SKM-1 treated with dmso at 0.1 percent for 144 hours (cell line): ENCODE measurements around the gene MAB21L1.

Experiments used
- DNase-seq: peaks from one replicate; lab custom pipeline; 2025; ENCODE audit not compliant: unreplicated experiment; lab: John Stamatoyannopoulos, UW

Gene MAB21L1

GRCh38 chr13:35480346-35480745 lies 3.9 kb upstream of the MAB21L1 start:
- DNase-seq: no peak

- DNase-seq: no peak
Observed at GRCh38 chr13:35479706-35480105, 3.2 kb upstream of the MAB21L1 start.

DNA sequence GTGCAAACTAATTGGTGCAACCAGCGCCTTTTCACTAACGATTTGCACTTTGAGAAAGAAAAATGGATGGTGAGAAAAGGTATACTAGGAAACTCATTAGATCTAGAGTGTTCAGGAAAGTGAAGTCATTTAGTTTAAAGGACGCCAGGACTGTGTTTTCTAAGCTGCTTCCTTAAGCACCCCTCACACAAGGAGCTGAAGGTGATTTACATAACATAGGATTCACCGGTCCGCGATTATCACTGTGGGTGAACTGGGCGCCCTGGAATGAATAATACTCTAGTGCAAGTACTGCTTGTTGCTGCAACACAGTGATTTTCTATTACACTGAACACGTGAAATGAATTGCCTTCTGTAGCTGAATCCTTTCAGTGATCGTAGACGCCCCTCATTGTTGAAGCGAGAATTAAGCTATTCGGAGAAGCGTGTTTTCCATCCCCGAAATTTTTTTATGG lies 2.6 kb upstream of the MAB21L1 start:
- no peak for DNase-seq

- no peak for DNase-seq
Observed at GRCh38 chr13:35478271-35479037, 2.0 kb upstream of the MAB21L1 start.

GRCh38 chr13:35477386-35477946 lies 977 bp upstream of the MAB21L1 start:
- no peak for DNase-seq

GRCh38 chr13:35475212-35475959 lies 1.1 kb downstream of the MAB21L1 start:
- DNase-seq: no peak

GRCh38 chr13:35474496-35475211 lies 1.8 kb downstream of the MAB21L1 start:
- no peak for DNase-seq

DNA sequence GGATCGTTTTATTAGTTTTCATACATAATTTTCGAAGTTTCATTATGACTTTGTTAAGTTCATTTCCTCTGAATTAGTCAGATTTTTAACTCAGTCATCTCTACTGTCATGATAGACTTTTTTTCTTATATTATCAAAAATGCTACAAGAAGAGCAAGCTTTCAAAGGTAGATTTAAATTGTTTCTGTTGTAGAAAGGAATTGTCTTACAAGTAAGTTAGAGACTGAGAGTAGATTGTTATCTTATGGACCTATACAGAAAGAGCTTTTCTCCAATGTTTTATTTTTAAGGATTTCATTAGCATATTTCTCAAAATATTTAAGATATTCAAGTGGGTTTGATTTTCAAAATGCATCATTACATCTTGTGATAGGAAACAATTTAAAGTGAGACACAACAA lies 2.7 kb downstream of the MAB21L1 start:
- no peak for DNase-seq

DNA sequence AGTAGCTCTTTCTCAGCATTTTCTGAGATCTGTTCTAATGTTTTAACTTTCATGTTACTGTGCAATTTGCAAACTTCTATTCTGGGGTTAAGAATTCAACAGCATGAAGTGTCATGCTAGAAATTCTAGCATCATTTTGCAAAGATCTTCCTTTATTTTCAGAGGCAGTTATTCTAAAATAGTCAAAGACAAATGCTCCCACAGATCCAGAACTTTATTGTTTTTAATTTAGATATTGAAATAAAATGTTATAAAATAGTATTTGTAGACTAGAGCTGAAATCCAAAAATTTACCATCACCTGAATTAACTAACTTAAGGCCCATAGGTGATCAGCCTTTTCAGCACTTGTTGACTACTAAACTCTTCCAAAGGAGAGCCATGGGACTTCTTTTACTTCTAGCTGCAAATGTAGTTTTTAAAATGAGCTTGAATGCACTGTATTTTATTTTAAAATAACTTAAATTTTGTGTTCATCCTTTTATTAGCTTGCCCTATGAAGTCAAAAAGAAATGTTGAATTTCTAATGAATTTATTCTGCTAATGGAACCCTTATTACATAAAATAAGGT lies 3.2 kb downstream of the MAB21L1 start:
- no peak for DNase-seq

DNA sequence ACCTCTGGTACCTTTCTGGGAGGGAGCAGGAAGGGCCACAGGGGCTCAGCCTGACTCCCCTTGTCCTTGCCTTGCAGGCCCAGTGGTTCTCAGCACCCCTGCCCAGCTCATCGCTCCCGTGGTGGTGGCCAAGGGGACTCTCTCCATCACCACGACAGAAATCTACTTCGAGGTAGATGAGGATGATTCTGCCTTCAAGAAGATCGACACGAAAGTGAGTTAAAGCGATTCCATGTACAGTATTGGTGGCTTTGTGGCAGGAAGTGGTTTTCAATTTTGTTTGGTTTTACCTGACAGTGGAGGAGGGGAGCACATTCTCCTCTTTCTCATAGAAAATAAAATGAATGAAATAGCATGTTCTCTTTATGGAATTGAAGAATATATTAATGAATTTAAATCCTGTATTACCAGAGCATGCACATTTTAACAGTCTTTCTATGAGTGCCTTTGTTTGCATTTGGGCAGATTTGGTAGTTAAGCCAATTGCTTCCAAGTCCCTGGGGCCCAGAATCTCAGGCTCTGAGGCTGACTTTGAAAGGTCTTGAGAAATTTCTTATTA lies 4.1 kb downstream of the MAB21L1 start:
- no peak for DNase-seq

GRCh38 chr13:35471706-35472322 lies 4.7 kb downstream of the MAB21L1 start:
- DNase-seq: no peak

DNA sequence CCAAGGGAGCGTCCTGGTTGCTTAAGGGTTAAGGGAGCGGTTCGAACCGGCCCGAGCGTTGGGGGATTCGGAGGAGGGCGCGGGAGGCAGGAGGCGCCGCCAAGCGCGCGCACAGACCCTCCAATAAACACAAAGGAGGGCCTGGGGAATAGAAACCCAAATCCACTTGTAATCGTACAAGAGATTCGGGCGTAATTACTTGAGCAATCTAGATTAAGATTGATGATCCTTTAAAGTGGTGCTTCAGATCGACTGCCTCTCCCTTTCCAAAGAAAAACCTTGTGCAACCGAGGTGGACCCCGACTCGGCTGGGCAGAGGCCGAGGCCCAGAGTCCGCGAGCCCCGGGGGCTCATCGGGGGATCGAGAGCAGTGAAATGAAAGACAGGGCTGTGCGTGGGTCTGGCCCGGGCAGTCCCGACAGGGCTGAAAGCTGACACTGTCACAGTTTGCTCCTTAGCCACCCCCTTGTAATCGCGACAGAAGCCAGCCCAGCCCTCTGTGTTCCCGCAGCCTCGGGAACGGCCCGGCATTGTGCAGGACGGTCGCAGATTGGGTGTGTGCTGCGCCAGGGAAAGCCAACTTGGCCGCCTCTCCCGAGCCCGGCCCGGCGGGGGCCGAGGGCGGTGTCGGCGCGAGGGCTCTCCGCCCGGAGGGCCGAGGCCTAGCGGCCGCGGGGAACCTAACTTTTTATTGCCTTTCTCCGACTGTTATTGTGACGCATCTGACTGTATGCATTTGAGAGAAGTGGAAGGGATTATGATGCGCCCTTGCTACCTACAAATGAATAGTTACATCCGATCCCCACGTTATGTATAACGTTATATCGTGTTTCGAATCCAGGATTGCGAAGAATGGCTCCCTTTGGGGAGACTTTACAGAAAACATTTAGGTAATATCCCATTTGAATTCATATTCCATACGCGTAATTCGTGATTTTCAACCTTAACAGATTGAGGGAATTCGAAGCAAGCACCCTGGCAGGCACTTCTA lies 5.5 kb downstream of the MAB21L1 start:
- DNase-seq: no peak

DNA sequence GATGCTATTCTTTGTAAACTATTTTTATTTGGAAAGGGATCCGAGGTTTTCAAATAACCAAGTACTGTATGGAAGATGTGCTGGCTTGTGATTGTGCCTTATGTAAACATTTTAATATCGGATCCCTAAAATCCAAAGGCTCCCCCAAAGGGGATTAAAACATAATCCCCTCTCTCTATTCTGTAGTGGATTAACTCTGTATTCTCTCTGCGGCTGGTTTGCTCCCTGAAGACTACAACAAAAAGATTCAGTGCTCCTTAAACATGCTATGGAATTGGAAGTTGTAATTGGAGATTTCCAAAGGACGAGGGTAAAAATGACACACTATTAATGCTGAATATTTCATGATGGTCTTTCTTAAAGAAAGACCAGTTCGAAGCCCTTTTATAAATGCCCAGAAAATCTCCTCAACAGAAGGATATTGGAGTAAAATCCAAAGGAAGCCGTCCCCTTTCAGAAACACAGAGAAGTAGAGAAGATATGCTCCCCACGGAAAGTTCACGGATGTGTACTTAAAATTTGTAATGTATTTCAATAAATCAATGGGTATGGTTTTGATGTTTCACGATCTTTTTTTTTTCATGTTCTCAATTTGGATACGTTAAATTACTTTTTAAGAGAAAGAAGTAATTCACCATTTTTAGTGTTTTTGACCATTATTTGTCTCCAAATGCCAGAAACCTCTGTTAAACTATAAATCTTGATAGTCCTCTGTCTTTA lies 6.5 kb downstream of the MAB21L1 start:
- no peak for DNase-seq

DNA sequence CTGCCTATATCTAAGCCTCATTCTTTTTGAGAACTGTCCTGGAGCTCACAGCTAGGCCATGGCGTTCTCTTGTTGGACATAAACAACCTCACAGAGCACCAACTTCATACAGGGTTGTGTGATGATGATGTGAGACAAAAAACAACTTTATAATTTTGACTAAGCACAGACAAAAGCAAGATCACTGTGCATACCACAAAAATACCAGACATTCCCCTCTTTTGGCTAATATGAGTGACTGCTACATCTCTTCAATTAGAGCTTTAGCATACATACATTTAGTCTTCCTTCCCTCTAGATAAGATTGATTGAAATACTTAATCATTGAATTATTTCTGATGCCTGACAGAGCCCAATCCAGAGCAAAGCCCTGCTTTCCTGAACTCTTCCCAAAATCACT lies 8.3 kb downstream of the MAB21L1 start:
- no peak for DNase-seq

GRCh38 chr13:35465371-35465770 lies 11.1 kb downstream of the MAB21L1 start:
- DNase-seq: no peak

DNA sequence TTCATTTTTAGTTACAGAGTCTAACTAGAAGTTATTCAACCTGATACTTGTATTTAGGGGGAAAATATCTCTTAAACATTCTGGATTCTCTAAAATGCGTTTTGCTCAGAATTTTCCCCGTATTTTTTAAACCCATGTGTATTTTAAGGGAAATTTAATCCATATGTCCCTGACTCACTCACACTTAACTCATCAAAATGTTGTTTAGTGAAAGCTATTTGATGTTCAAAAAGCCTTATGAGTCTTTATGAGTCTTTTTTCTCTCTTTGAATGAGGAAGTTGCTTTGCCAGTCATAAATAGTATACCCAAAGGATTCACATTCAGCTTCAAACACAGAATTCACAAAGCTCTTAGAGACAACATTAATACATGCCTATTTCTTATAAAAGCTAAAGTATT lies 16.4 kb downstream of the MAB21L1 start:
- DNase-seq: no peak

DNA sequence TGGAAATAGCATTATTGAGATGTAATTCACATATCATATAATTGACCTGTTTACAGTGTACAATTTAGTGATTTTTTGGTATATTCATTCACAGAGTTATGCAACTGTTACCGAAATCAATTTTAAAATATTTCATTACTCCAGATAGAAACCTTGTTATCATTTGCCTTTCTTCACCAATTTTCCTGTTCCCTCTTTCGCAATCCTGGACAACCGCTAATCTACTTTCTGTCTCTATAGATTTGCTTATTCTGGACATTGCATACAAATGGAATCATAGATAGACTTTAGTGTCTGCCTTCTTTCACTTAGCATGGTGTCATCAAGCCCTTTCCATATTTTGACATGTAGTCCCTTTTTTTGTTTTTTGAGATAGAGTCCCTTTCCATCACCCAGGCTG lies 19.2 kb downstream of the MAB21L1 start:
- no peak for DNase-seq

DNA sequence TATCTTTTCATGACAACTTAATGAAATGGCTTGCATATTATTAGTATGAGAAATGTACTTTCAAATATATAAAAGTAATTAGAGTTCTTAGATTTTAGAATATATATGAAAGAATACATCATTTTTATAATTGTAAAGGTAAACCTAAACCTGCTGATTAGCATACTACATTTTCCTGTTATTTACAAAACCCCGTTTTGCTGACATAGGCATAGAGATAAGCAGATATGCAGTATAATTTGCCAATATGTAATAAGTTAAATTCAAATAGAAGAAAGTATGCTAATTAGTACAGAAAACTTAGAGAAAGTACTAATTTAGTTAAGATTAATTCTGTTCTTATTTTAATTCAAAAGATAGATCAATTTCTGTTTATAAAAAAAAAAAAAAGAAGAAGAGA lies 21.5 kb downstream of the MAB21L1 start:
- DNase-seq: no peak

GRCh38 chr13:35449821-35450220 lies 26.7 kb downstream of the MAB21L1 start:
- DNase-seq: no peak
